GM19238 (cell line): Measurements from ENCODE around the gene PIGU.
"Not testable (repeated sequence)": the region's sequence is repeated elsewhere in the genome, so short reads cannot be mapped to it uniquely, and the experiment has no call there.

Experiments used
- DNase-seq: peaks from one replicate; pipeline ENCODE4 v3.0.0; 2011; ENCODE audit warnings: low spot score; ENCODE audit not compliant: insufficient read length

Gene PIGU

DNA sequence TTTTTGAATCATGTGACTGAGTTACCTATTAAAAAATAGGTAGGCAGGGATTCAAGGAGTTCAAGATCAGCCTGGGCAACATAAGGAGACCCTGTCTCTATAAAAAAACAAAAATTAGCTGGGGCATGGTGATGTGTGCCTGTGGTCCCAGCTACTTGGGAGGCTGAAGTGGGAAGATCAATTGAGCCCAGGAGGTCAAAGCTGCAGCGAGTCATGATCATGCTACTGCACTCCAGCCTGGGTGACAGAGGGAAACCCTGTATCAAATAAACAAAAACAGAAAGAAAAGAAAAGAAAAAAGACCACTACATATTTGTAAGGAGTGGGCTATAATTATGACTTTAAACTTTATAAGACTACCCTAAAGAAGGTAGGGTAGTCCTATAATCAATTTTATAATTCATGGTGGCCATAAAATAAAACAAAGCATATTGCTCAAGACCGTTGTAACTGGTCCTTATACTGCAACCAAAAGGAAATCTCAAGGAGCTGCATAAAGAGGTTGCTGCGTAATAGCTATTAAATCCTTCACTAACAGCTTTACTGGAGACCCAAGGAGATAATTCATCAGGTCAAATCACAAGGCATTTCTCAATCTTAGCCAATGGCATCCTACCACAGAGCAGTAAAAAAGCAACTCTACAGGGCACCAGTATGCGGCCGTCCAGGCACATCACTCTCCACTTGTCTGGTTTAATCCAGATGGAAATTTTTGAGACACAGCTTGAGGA, 13.5 kb downstream of the PIGU start:
- DNase-seq, result no peak

DNA sequence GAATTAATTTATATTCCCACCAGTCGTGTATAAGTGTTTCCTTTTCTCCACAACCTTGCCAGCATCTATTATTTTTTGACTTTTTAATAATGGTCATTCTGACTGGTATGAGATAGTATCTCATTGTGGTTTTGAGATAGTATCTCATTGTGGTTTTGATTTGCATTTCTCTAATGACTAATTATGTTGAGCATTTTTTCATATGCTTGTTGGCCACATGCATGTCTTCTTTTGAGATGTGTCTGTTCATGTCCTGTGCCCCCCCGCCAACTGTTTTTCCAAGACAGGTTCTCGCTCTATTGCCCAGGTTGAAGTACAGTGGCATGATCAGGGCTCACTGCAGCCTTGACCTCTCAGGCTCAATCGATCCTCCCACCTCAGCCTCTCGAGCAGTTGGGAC, 15.1 kb downstream of the PIGU start:
- DNase-seq, result not testable (repeated sequence)

DNA sequence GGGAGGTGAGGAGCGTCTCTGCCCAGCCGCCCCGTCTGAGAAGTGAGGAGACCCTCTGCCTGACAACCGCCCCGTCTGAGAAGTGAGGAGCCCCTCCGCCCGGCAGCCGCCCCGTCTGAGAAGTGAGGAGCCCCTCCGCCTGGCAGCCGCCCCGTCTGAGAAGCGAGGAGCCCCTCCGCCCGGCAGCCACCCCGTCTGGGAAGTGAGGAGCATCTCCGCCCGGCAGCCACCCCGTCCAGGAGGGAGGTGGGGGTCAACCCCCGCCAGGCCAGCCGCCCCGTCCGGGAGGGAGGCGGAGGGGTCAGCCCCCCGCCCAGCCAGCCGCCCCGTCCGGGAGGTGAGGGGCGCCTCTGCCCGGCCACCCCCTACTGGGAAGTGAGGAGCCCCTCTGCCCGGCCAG, 18.2 kb downstream of the PIGU start:
- DNase-seq, result not testable (repeated sequence)

DNA sequence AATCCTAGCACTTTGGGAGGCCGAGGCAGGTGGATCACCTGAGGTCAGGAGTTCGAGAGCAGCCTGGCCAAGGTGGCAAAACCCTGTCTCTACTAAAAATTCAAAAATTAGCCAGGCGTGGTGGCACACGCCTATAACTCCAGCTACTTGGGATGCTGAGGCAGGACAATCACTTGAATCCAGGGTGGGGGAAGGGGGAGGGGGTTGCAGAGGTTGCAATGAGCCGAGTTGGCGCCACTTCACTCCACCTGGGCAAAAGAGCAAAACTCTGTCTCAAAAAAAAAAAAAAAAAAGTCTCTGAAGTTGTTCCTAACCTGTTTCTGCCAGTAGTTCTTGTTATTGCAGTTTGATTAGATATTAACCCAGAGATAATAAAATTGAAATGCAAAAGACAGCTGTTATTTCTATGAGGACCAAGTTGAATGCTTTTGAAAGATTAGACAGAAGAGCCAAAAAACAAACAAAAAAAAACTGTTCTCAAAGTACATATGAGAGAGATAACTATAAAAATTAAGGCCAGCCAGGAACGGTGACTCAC, 22.6 kb downstream of the PIGU start:
- DNase-seq, result no peak

DNA sequence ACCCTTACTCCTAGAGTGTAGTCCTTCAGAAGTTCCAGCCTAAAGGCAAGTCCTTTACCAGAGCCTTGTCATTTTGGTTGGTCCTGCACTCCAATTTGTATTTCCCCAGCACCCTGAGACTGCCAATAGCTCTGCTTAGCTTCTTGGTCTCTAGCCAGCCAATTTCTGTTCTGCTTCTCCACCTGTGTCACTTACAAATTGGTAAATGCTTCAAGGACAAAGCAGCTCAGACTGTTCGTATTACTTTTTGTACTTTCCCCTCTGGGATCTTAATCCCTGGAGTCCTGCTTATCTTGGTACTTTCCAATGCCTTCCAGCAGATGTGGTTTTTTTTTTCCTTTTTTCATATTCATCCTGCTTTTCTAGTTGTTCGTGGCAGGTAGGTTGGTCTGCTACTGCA, 25.7 kb downstream of the PIGU start:
- DNase-seq, result no peak

DNA sequence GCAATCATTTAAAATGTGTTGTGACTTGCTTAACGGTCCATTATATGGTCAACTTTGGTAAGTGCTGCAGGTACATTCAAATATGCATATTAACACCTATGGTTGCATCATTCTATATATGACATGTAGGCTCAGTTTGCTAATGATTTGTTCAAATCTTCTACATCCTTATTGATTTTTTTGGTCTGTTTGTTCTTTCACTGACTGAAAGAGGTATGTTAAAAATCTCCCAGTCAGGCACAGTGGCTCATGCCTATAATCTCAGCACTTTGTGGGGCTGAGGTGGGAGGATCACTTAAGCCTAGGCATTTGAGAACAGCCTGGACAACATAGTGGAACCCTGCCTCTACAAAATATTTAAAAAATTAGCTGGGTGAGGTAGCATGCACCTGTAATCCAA, 29.2 kb downstream of the PIGU start:
- DNase-seq, result no peak

DNA sequence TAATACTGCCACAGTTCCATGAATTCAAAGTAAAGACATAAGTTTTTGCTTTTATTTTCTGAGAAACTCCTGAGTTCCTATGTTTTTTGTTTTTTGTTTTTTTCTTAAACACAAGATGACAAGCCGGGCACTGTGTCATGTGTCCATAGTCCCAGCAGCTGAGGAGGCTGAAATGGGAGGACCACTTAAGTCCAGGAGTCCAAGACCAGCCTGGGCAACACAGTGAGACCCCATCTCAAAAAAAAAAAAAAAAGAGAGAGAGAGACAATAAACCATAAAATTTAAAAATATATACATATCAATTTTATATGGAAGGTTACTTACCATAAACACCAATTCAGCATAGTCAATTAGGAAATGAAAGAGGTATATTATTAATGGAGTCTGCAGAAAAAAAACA, 31.9 kb downstream of the PIGU start:
- DNase-seq, result no peak

DNA sequence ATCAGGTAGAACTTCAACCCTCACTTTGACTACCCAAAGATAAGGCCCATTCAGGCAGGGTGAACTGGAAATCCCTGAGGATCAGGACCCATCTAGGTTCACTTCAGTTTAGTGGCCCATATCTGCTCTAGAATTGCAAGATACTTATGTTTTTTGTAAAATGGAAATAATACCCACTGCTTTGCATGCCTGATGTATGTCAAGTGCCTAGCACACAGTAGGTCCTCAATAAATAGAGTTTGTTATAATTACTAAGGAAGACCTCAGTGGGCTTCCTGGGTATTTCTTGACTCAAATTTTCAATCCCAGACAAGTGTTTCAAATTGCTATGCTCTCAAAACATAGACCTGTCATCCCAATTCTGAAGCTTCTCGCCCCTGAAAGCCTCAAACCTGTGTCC, 32.5 kb downstream of the PIGU start:
- no peak for DNase-seq

DNA sequence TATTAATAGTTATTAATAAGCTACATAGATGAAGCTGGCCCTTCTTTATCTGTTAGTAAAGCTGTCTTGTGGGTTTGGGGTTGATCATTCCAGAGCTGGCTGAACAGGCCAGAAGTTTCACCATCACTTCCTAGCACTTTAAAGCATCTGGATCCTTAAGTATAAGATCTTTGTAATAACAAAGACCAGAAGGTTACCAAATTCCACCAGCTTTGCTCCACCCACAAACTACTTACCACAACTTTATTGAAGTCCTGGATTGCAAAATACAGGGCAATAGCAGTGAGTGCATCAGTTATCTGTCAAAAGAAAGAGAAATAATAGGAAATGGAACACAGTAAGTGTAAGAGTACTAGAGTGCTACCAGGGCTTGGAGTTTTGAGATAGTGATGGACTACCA, 33.0 kb downstream of the PIGU start:
- DNase-seq, result no peak

DNA sequence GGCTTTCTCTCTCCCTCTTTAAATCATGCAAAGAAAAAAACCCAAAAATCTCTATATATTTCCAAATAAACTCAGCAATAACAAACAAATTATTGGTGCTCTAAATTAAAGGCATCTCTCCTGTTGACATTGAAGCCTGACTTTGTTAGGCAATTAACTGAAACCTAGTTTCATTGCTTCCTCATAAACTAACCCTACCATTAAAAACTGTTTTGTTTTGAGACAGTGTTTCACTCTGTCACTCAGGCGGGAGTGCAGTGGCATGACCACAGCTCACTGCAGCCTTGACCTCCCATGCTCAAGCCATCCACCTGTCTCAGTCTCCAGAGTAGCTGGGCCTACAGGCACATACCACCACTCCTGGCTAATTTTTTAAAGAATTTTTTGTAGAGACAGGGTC, 34.9 kb downstream of the PIGU start:
- no peak for DNase-seq

DNA sequence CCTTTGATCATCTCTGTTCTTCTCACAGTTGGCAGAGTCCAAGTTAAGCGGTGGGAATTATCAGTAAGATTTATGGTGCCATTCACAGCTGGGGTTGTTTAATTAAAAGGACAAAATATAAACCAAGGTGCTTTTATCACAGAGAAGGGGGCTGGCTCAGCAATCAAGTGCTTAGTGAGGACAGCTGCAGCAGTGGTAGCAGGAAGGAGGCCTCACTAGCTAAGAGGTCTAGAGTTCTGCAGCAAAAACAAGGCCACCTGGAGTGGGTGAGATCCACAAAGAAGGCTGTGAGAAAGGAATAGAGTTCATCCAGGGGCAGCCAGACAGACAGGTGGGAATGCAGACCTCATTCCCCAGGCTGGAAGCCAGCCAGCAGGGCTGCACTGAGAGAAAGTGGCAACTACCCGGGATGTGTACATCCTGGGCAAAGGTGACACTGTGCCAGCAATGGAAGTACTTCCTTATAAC, 37.1 kb downstream of the PIGU start:
- no peak for DNase-seq

DNA sequence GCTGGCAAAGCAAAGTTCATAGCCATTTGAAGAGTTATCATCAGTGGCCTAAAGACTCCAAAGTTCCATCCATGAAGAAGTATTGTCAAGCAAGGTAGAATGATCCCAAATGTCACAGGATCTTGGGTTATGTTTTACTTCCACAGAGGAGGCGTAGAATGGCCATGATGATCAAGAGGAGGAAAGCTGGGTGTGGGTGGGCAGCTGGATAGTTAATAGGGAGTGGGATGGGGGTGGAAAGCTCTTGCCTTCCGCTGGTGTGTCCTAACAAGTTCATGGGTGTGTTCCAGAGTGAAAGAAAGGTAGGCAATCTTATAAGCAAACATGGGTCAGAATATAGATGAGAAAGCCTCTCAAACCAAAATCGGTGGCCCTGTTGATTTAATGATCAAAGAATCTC, 38.4 kb downstream of the PIGU start:
- DNase-seq, result no peak

DNA sequence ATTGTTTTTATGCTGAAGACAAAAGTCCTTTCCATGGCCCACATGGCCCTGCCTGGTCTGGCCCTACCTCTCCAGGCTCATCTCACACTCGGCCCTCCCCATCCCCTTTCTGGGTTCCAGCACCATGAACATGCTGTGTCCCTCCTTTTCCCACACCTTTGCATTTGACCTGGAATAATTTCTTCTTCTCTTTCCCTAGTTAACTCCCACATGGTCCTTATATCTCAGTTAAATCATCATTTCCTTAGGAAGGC, 38.9 kb downstream of the PIGU start:
- no peak for DNase-seq

DNA sequence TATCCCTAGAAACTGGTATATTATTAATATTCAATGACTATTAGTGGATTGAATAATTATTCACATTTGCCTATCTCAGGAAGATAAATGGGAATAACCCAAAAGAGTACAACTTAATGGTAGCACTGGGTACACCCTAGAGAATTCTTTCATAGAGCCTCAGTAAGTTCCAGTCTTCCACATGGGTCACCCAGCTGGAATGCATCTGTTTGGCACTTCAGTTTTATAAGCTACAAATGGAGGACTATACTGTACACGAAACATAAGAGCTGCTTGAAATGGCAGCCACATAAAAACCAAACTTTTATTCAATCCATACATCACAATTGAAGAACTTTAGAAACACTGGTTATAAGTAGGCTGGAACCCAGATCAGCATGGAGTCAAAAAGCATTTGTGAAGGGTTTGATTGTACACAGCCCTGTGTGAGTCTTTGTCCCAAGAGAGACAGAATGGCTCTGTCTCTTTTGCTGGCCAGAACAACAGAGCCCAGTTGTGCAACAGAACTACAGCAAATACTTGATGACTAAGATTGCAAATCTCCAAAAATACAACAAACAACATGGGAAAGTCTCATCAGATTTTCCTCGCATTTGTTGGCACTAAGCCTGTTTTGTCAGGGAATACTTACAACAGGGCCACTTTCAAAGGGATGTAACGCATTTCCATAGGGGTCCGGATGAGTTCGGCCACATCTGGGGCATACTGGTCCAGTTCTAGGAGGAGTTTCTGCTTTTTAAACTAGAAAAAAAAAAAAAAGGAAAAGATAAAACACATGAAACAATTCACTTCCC, 39.5 kb downstream of the PIGU start:
- DNase-seq, result no peak

DNA sequence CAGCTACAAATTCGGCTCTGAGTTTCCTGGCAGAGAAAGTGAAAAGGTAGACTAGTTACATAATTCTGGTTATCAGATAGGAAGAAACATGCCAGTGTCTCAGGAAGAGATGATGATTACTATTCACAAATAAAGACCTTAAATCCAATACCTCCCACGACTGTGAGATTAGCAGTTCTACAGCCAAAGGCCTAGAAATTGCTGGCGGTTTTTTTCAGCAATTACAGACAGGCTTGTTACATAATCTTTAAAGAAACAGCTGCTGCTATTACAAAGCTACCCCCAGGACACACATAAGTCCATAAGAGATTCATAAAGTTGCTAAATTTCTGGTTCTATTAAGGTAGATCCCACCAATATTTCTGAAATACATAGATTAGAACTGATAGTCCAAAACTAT, 40.2 kb downstream of the PIGU start:
- DNase-seq, result no peak

DNA sequence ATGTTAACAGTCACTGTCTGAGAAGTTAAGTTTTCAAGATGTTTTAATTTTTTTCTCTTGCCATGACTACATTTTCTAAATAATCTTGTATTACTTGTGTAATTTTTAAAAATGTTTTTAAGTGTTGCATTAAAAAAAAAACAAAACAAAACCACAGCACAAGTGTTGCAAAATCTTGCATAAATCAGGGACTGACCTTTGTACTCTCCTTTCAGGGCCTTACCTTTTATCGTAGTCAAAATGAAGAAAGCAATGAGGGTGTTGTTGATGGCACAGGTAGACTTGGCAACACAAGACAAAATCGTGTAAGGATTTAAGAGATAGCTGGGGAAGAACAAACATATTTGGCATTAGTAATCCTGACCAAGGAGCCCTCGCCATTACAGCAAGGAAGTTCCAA, 42.5 kb downstream of the PIGU start:
- DNase-seq, result no peak

DNA sequence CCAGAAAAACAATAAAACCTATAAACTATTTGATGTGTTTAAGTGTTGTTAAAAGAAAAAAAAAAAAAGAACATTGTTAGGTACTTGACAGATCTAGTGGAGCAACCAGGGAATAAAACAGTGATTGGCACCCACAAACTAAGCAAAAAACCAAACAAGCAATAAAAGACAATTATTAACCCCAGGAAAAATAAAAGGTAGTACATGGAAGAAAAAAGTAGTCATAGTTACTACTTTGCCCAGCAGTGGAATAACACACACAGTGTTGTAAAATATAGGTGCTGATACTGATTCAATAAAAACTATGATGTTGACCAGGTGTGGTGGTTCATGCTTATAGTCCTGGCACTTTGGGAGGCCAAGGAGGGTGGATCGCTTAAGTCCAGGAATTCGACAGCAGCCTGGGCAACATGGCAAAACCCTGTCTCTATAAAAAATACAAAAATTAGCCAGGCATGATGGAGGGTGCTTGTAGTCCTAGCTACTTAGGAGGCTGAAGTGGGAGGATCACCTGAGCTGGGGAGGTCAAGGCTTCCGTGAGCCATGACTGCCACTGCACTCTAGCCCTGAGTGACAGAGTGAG, 43.9 kb downstream of the PIGU start:
- no peak for DNase-seq

DNA sequence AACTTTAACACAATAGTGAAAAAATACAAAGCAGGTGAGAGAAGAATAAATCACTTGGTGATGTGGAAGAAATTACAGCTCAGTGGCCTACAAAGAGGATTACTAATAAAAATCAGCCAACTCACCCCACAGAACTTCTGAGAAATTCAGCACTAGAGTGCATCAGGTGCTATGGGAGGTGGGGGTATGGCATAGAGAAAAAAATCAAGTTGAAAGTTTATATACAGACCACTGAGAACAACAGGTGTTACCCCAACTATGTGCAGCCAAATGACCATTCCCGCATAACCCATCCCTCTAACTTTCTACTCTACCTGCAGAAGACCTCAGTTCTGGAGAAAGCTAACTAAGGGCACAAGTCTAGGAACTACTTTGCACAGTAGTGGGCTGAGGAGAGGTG, 47.0 kb downstream of the PIGU start:
- no peak for DNase-seq

DNA sequence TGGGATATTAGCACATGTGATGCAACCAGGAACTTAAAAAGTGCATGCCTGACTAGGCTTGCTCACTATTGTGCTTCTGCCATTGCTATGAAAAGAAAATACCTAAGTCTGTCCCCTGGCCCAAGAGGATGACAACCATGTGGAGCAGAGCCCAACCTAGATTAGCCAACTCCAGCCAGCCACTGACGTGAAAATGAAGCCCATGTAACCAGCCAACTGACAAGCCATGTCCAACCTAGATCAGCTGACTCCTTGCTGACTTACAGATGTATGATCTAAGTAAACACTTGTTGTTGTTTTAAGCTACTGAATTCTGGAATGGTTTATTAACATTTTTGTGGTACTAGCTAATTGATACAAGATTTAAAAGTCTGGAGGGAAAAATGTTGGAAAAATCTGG, 47.5 kb downstream of the PIGU start:
- no peak for DNase-seq

DNA sequence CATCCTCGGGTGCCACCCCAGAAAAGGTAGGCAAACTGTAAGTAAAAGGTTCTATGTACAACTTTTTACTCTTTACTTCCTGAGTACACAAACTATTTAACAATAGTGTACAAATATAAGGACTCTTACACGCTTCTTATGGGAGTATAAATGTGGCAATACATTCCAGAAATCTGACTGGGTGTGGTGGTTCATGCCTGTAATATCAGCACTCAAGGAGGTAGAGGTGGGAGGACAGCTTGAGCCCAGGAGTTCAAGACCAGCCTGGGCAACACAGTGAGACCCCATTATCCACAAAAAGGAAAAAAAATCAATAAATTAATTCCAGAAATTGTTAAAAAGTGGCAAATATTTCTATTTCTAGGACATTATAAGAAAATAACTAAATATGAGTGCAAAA, 48.9 kb downstream of the PIGU start:
- no peak for DNase-seq

DNA sequence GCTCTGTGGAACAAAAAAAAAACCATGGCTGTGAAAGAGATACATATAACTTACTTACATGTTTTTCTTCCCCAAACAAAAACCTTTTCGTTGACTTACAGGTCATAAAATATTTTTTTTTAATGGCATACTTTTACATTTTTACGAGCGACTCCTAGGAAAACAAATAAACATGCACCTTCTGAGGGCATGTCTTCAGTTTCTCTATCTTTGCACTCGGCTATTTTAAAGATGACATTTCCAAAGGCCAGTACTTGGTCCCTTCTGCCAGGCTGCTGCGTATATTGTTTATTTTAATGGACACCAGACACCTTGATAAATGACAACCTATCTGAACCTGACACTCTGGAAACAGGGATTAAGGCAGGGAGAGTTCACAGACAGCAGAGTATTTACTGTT, 49.4 kb downstream of the PIGU start:
- no peak for DNase-seq

DNA sequence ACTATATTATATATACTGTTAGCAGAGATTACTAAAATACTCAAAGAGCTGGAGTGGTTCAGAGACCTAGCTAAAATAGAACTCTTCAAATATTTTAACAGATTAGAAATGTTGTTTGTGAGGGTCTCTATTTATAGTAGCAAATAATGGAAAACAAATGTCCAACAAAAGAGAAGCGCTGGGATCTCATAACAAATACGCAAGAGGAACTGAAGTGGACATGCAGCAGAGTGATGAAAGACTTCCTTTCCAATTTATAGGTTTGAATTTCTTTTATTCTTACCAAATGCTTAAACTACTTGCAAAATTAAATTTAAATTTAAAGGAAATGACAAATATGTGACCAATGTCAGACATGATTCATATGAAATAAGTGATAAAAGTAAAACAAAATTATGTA, 49.9 kb downstream of the PIGU start:
- DNase-seq, result no peak

DNA sequence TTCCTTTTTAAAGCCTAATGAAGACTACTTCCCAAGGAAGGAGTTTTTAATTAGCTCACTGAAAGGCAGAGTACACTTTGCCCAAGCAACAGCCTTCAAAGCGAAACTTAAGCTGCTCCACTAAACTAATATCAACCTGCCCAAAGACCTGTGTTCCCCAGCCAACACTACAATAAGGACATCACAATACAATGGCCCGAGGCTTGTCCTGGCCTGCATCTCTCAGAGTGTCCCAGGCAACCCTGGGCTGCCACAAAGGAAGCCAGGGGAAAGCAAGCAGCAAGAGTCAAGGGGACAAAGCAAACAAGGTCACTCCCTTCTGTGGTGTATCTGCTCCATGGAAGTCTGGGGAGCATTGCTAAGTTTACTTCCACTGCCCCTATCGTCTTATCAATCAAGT, 52.3 kb downstream of the PIGU start:
- DNase-seq, result no peak
